DND-41 (cell line): ENCODE measurements around the gene NFIA.

Source experiments
- ATAC-seq: fragments of 200-7000 bp; cut with Tn5 transposase; 3 replicates; pipeline ENCODE4 v1.9.1; 2021; ENCODE audit warnings: low read depth; ENCODE audit not compliant: insufficient read depth
- DNase-seq: peaks from one replicate; pipeline ENCODE4 v3.0.0-alpha.2; 2020
- H2AFZ ChIP-seq: 2 replicates; pipeline ENCODE4 v1.6.0; 2012; ENCODE audit warnings: low read depth, low read length
- H3K27ac ChIP-seq: 2 replicates; pipeline ENCODE4 v1.5.1; 2012; ENCODE audit warnings: low read length, inconsistent platforms
- H3K27me3 ChIP-seq: fragments of 200-600 bp; sonication (generic); 2 replicates; pipeline ENCODE4 v1.6.0; 2012; ENCODE audit warnings: low read length, mild to moderate bottlenecking, inconsistent platforms; ENCODE audit not compliant: insufficient read depth, poor library complexity
- H3K36me3 ChIP-seq: 2 replicates; pipeline ENCODE4 v1.5.1; 2012; ENCODE audit warnings: low read length, inconsistent platforms; ENCODE audit not compliant: insufficient read depth
- H3K4me1 ChIP-seq: 2 replicates; pipeline ENCODE4 v1.5.1; 2012; ENCODE audit warnings: mild to moderate bottlenecking, low read length; ENCODE audit not compliant: insufficient read depth
- H3K4me2 ChIP-seq: 2 replicates; pipeline ENCODE4 v1.6.0; 2012; ENCODE audit warnings: mild to moderate bottlenecking, moderate library complexity, low read length, inconsistent platforms; ENCODE audit not compliant: insufficient read depth
- H3K4me3 ChIP-seq, 2 experiments: fragments of 200-600 bp in 1 of 2; shearing (Covaris generic) in 1 of 2; 2 replicates each; pipeline ENCODE4 v1.5.1; 2012 to 2016; ENCODE audit warnings: inconsistent platforms in 2 of 2, low read length in 2 of 2, mild to moderate bottlenecking in 2 of 2, low read depth in 1 of 2, moderate library complexity in 1 of 2
- H3K79me2 ChIP-seq: 2 replicates; pipeline ENCODE4 v1.6.0; 2012; ENCODE audit warnings: low read length, inconsistent platforms; ENCODE audit not compliant: insufficient read depth
- H3K9ac ChIP-seq: 2 replicates; pipeline ENCODE4 v1.6.0; 2012; ENCODE audit warnings: low read depth, mild to moderate bottlenecking, inconsistent platforms, low read length, moderate library complexity
- H3K9me3 ChIP-seq: 2 replicates; pipeline ENCODE4 v1.5.1; 2012; ENCODE audit warnings: low read length, moderate library complexity, mild to moderate bottlenecking, inconsistent platforms; ENCODE audit not compliant: insufficient read depth, severe bottlenecking
- H4K20me1 ChIP-seq: 2 replicates; pipeline ENCODE4 v1.6.0; 2012; ENCODE audit warnings: low read length; ENCODE audit not compliant: insufficient read depth
- CTCF ChIP-seq: IDR thresholded peaks from 2 replicates; pipeline ENCODE4 v1.5.1; 2012; ENCODE audit warnings: borderline replicate concordance, low read length, moderate library complexity, mild to moderate bottlenecking; ENCODE audit not compliant: poor library complexity, severe bottlenecking; ENCODE audit errors: extremely low read depth
- EZH2 ChIP-seq: IDR thresholded peaks from 3 replicates; pipeline ENCODE4 v1.6.1; 2012; ENCODE audit warnings: borderline replicate concordance, low read depth, mild to moderate bottlenecking, moderate library complexity, low read length, inconsistent platforms; ENCODE audit not compliant: severe bottlenecking

Gene NFIA

DNA sequence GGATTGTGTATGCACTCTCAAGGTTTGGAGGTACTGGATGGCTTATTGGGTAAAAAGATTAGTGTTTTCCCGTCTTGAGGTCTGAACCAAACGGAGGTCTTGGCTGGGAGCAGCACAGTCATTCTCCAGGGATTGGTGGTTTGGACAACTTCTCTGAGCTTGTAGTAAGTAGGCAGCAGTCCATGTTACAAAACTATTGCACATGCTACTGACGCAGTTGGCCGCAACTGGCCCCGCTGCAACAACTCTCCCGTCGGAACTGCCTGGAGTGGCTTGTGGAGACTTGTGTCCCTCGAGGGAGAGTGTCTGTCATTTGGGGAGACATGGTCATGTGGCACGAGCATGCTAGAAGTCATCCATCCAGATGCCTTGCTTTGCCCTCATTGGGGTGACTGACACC is 366.6 kb downstream of the NFIA start:
- TF ChIP-seq CTCF (no peak), EZH2 (no peak)

GRCh38 chr1:61449410-61449809 is 367.0 kb downstream of the NFIA start:
- Histone ChIP-seq H3K36me3 (no peaks in the 10 kb centered on the region), H3K9ac (no peak overlapping the region), H3K4me3 (no peak overlapping the region), H3K4me2 (no peak overlapping the region), H4K20me1 (no peaks in the 10 kb centered on the region), H2AFZ (no peak overlapping the region), H3K27ac (no peak overlapping the region), H3K4me1 (no peaks in the 10 kb centered on the region), H3K79me2 (no peaks in the 10 kb centered on the region), H3K9me3 (no peaks in the 10 kb centered on the region), H3K27me3 (no peaks in the 10 kb centered on the region)
- TF ChIP-seq EZH2: no peak
- TF ChIP-seq CTCF: no peak
- DNase-seq (no peak), ATAC-seq (no peak)

More for the DNA sequence above, 366.6 kb downstream of the NFIA start:
- no peaks in the 10 kb centered on the region for H3K27me3 ChIP-seq
- H3K4me1 ChIP-seq: no peaks in the 10 kb centered on the region
- no peak overlapping the region for H2AFZ ChIP-seq
- no peaks in the 10 kb centered on the region for H3K79me2 ChIP-seq
- no peaks in the 10 kb centered on the region for H4K20me1 ChIP-seq
- H3K9ac ChIP-seq: no peak overlapping the region
- H3K4me3 ChIP-seq: no peak overlapping the region
- no peaks in the 10 kb centered on the region for H3K36me3 ChIP-seq
- no peak overlapping the region for H3K4me2 ChIP-seq
- no peak overlapping the region for H3K27ac ChIP-seq
- DNase-seq: no peak
- H3K9me3 ChIP-seq: no peaks in the 10 kb centered on the region
- ATAC-seq: no peak

- no peak overlapping the region for H3K9ac ChIP-seq
- H3K4me1 ChIP-seq: no peaks in the 10 kb centered on the region
- TF ChIP-seq CTCF (no peak), EZH2 (no peak)
- H2AFZ ChIP-seq: no peak overlapping the region
- no peak for ATAC-seq
- H3K9me3 ChIP-seq: no peaks in the 10 kb centered on the region
- H3K4me2 ChIP-seq: no peak overlapping the region
- no peaks in the 10 kb centered on the region for H4K20me1 ChIP-seq
- H3K36me3 ChIP-seq: no peaks in the 10 kb centered on the region
- no peaks in the 10 kb centered on the region for H3K27me3 ChIP-seq
- H3K27ac ChIP-seq: no peak overlapping the region
- DNase-seq: no peak
- no peak overlapping the region for H3K4me3 ChIP-seq
- H3K79me2 ChIP-seq: no peaks in the 10 kb centered on the region
Measured at GRCh38 chr1:61450454-61450853, 368.1 kb downstream of the NFIA start.

DNA sequence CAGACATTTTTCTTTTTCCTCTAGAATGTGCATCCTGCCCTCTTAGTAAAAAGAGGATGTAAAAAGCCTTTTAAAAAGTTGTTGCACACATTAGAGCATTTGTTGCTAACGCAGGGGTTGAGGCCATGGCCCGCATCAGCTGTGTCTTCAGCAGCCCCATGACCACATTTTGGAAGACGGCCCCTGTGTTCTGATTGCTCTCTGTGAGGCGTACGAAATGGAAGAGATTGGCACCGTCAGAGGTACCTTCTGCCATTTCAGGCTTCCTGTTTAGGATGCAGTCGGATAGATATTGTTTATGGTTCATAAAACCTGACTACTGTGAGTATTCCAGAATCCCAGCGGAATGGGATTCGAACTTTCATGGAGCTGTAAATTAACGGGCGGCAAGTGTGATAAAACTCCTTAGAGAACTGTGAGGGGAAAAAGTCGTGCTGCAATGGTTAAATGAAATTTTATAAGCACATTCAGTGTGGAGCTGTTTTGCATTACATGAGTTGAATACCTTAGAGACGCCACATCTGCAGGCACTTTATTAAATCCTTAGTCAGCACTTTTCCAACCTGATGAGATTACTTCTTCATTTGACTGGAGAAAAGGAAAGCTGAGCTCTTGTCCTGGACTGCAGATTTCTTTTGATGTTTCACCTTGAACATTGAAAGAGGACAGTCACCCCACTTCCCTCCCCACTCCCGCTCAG is 368.7 kb downstream of the NFIA start:
- Histone ChIP-seq H4K20me1 (no peaks in the 10 kb centered on the region), H3K4me1 (no peaks in the 10 kb centered on the region), H3K4me2 (no peak overlapping the region), H3K27ac (no peak overlapping the region), H3K27me3 (no peaks in the 10 kb centered on the region), H3K4me3 (no peak overlapping the region), H3K36me3 (no peaks in the 10 kb centered on the region), H3K9ac (no peak overlapping the region), H3K79me2 (no peaks in the 10 kb centered on the region), H2AFZ (no peak overlapping the region), H3K9me3 (no peaks in the 10 kb centered on the region)
- ATAC-seq (no peak), DNase-seq (no peak)
- TF ChIP-seq CTCF (no peak), EZH2 (no peak)
